ENCODE results near the gene ZNRF1. TPM values are rescaled to one million over a fixed set of nuclear protein-coding genes. Genes with fewer than 3 reads are reported as not detected.

ZNRF1 gene
- total RNA-seq, 2 donors from 2014 or later: 9.3 to 21.4 TPM

GRCh38 chr16:75099075-75099667 is 100.3 kb downstream of the ZNRF1 start:
- intact Hi-C loops (cut with DNase I): loop anchor here (5.0 kb wide), 1 partner anchor 107 kb away; no protein-coding TSS in a partner anchor
- Histone ChIP-seq H3K4me1 (peaks cover 36% of the 10 kb centered on the region), H3K27ac (no peak overlapping the region), H3K4me3 (no peak overlapping the region), H3K27me3 (no peaks in the 10 kb centered on the region), H3K36me3 (replicated peaks in 1 of 2; ENCODE audit: insufficient read depth in 1 of 2, low read depth in 2 of 2) (no peaks in the 10 kb centered on the region), H3K9me3 (no peaks in the 10 kb centered on the region)
- WGBS, 2 donors: 68 to 88% methylated on average over 8 of the region's 8 CpGs
- DNase-seq (no peak), ATAC-seq (no peak)
- TF ChIP-seq CTCF (IDR thresholded peaks at IDR 0.05): no peak
- no peak for TF ChIP-seq POLR2A (IDR thresholded peaks at IDR 0.05)

- intact Hi-C loops (cut with DNase I): loop anchor here (5.0 kb wide), 1 partner anchor 108 kb away; no protein-coding TSS in a partner anchor
- no peaks in the 10 kb centered on the region for H3K36me3 ChIP-seq (replicated peaks in 1 of 2; ENCODE audit: insufficient read depth in 1 of 2, low read depth in 2 of 2)
- peaks cover 36% of the 10 kb centered on the region for H3K4me1 ChIP-seq
- no peak for DNase-seq
- H3K27ac ChIP-seq: no peak overlapping the region
- no peak overlapping the region for H3K4me3 ChIP-seq
- WGBS, 2 donors: 73 to 77% methylated on average over 7 to 16 of the region's 16 CpGs
- H3K9me3 ChIP-seq: no peaks in the 10 kb centered on the region
- TF ChIP-seq CTCF (IDR thresholded peaks at IDR 0.05): no peak
- TF ChIP-seq POLR2A (IDR thresholded peaks at IDR 0.05): no peak
- no peak for ATAC-seq
- no peaks in the 10 kb centered on the region for H3K27me3 ChIP-seq
Observed at GRCh38 chr16:75099738-75100602, 101.1 kb downstream of the ZNRF1 start.

GRCh38 chr16:75100603-75100990 is 101.8 kb downstream of the ZNRF1 start:
- TF ChIP-seq CTCF (IDR thresholded peaks at IDR 0.05) (no peak), POLR2A (IDR thresholded peaks at IDR 0.05) (no peak)
- ATAC-seq: no peak
- 90 to 95% methylated on average over 3 of the region's 3 CpGs for WGBS, 2 donors
- no peak overlapping the region for H3K4me3 ChIP-seq
- no peak overlapping the region for H3K27ac ChIP-seq
- H3K36me3 ChIP-seq (replicated peaks in 1 of 2; ENCODE audit: insufficient read depth in 1 of 2, low read depth in 2 of 2): no peaks in the 10 kb centered on the region
- no peaks in the 10 kb centered on the region for H3K27me3 ChIP-seq
- peaks cover 36% of the 10 kb centered on the region for H3K4me1 ChIP-seq
- DNase-seq: no peak
- no peaks in the 10 kb centered on the region for H3K9me3 ChIP-seq
- intact Hi-C loops (cut with DNase I): no loop called here

- DNase-seq: no peak
- no peak for TF ChIP-seq POLR2A (IDR thresholded peaks at IDR 0.05)
- no peak for TF ChIP-seq CTCF (IDR thresholded peaks at IDR 0.05)
- intact Hi-C loops (cut with DNase I): no loop called here
- H3K4me3 ChIP-seq: no peak overlapping the region
- no peaks in the 10 kb centered on the region for H3K27me3 ChIP-seq
- peaks cover 27% of the 10 kb centered on the region for H3K4me1 ChIP-seq
- 88 to 93% methylated on average over 3 of the region's 3 CpGs for WGBS, 2 donors
- no peaks in the 10 kb centered on the region for H3K9me3 ChIP-seq
- no peaks in the 10 kb centered on the region for H3K36me3 ChIP-seq (replicated peaks in 1 of 2; ENCODE audit: insufficient read depth in 1 of 2, low read depth in 2 of 2)
- no peak for ATAC-seq
- no peak overlapping the region for H3K27ac ChIP-seq
Observed at GRCh38 chr16:75101635-75102034, 102.8 kb downstream of the ZNRF1 start.
